ENCODE measurements around the gene HAUS8. TPM values are rescaled to one million over a fixed set of nuclear protein-coding genes. Genes with fewer than 3 reads are reported as not detected.

The HAUS8 gene
- total and polyA plus RNA-seq, 2 of the 4 experiments (the other 2 are of a cell fraction): 3.4 to 14.2 TPM

- TF ChIP-seq MXI1 (IDR thresholded peaks at IDR 0.05; ENCODE audit: borderline replicate concordance, low read depth, low read length): no peak
- TF ChIP-seq RAD21 (IDR thresholded peaks at IDR 0.05; ENCODE audit: low read length): no peak
Observed at GRCh38 chr19:17081672-17082630, 6.7 kb upstream of the HAUS8 start (continued).

- H3K56ac ChIP-seq (ENCODE audit: extremely low read depth, insufficient read depth, low read length): no peak overlapping the region
- peak overlapping the region; percentile 82; the same call in 2 of the 3 replicates for H2BK15ac ChIP-seq (ENCODE audit: low read depth, low read length)
- DNase-seq (no peak), ATAC-seq (ENCODE audit: low read depth) (no peak)
- in situ Hi-C loops (cut with MboI; ENCODE audit: low sequenced_read_pairs) (no loop called here), intact Hi-C loops (cut with micrococcal nuclease) (loop anchor here (1.0 kb wide), 3 partner anchors 9 to 55 kb away; no protein-coding TSS in a partner anchor), dilution Hi-C loops (cut with HindIII; ENCODE audit: low sequenced_read_pairs, unreplicated experiment) (no loop called here)
- H4K20me1 ChIP-seq (ENCODE audit: insufficient read depth, low read length): peaks cover 72% of the 10 kb centered on the region
- peaks cover 18% of the 10 kb centered on the region for H3K4me1 ChIP-seq (ENCODE audit: control insufficient read depth, insufficient read depth, low read length)
- peak overlapping the region; percentile 40 for H3K18ac ChIP-seq (ENCODE audit: low read depth, low read length)
- 0% methylated on average over 1 of the region's 4 CpGs; no CpG with 5 or more reads in 1 of the 2 experiments for WGBS, 2 experiments (ENCODE audit: extremely low coverage in 2 of 2, insufficient read length in 1 of 2)
- peak overlapping the region; percentile 24; the same call in 1 of the 2 replicates for H4K5ac ChIP-seq (ENCODE audit: low read depth, low read length)
- H3K79me1 ChIP-seq (ENCODE audit: low read depth in 1 of 2, low read length in 2 of 2): peaks cover 9 to 33% of the 10 kb centered on the region in 2 experiments; a peak in 3 of 4 replicates
- no peaks in the 10 kb centered on the region for H3K9me3 ChIP-seq (ENCODE audit: control insufficient read depth, insufficient read depth, low read length)
- H3K27ac ChIP-seq (ENCODE audit: insufficient read depth, low read length): peak overlapping the region; percentile 75
- peak overlapping the region; percentile 49 for H2BK120ac ChIP-seq (ENCODE audit: low read depth, low read length)
- peak overlapping the region; percentile 80 for H2AK9ac ChIP-seq (replicated peaks; ENCODE audit: low read depth, low read length, poor library complexity)
- H3K4me2 ChIP-seq (ENCODE audit: low read depth, low read length): peak overlapping the region; percentile 77
- peak overlapping the region; percentile 42 for H2BK20ac ChIP-seq (ENCODE audit: low read depth, low read length)
- H4K8ac ChIP-seq (ENCODE audit: low read depth in 2 of 2, low read length in 2 of 2): peak overlapping the region; percentile 21 to 68; a peak in 1 of 4 replicates
- H4K91ac ChIP-seq (ENCODE audit: insufficient read depth, low read depth, low read length): peak overlapping the region; percentile 73
- H3K27me3 ChIP-seq (ENCODE audit: control insufficient read depth, insufficient read depth, low read length): no peaks in the 10 kb centered on the region
- peak overlapping the region; percentile 79 for H2BK5ac ChIP-seq (ENCODE audit: low read depth, low read length, poor library complexity, severe bottlenecking)
- TF ChIP-seq ELK1 (IDR thresholded peaks at IDR 0.05; ENCODE audit: borderline replicate concordance, low read depth, low read length) (no peak), MAFK (IDR thresholded peaks at IDR 0.05; ENCODE audit: low read depth, low read length) (no peak), MAZ (IDR thresholded peaks at IDR 0.05; ENCODE audit: borderline replicate concordance, low read depth, low read length) (no peak), USF2 (IDR thresholded peaks at IDR 0.05; ENCODE audit: low read depth, low read length) (no peak), BHLHE40 (IDR thresholded peaks at IDR 0.05; ENCODE audit: low read depth, low read length) (no peak), POLR2A (IDR thresholded peaks at IDR 0.05; ENCODE audit: low read depth, low read length) (no peak), RAD21 (IDR thresholded peaks at IDR 0.05; ENCODE audit: low read length) (no peak), NFE2L2 (IDR thresholded peaks at IDR 0.05; ENCODE audit: low read depth, low read length) (no peak), RCOR1 (IDR thresholded peaks at IDR 0.05; ENCODE audit: insufficient replicate concordance, low read length) (no peak), SMC3 (IDR thresholded peaks at IDR 0.05; ENCODE audit: low read depth, low read length) (no peak), RFX5 (IDR thresholded peaks at IDR 0.05; ENCODE audit: low read depth, low read length) (no peak), CEBPB (IDR thresholded peaks at IDR 0.05; ENCODE audit: low read depth, low read length) (no peak)
- peaks cover 8% of the 10 kb centered on the region; the same call in 1 of the 2 replicates for H3K36me3 ChIP-seq (ENCODE audit: control insufficient read depth, insufficient read depth, low read length)
- peak overlapping the region; percentile 90 for H2AK5ac ChIP-seq (ENCODE audit: low read depth, low read length)
- ChIA-PET POLR2A (ENCODE audit: unreplicated experiment) (no interaction called here), CTCF (interaction anchor here (0.6 to 1.0 kb wide), 3 partner anchors 9 to 200 kb away, joined by 3 read pairs; no protein-coding TSS in a partner anchor)
- peak overlapping the region; percentile 61 for H3K23ac ChIP-seq (ENCODE audit: low read depth, low read length)
- peak overlapping the region; percentile 13; the same call in 1 of the 2 replicates for H3K4me3 ChIP-seq (ENCODE audit: insufficient read depth, low read depth, low read length)
- no TSS peak for BruUV-seq (replicated peaks)
- H2AFZ ChIP-seq (replicated peaks; ENCODE audit: low read length, poor library complexity): peak overlapping the region; percentile 73
- peak overlapping the region; percentile 61; the same call in 1 of the 2 replicates for H3K14ac ChIP-seq (replicated peaks; ENCODE audit: low read depth, low read length)
- peak overlapping the region; percentile 44 for H3K9ac ChIP-seq (ENCODE audit: low read depth, low read length)
- H3K4ac ChIP-seq (ENCODE audit: low read depth, low read length): peak overlapping the region; percentile 87
- H3K9me1 ChIP-seq (ENCODE audit: insufficient read depth, low read length): peaks cover 21% of the 10 kb centered on the region
Observed at GRCh38 chr19:17080440-17080801, 5.2 kb upstream of the HAUS8 start.
